ENCODE results near the gene SMCO1.
A peak's percentile ranks its signal among the peaks of the same experiment; 100 is the strongest.
"Not testable (repeated sequence)": the region's sequence is repeated elsewhere in the genome, so short reads cannot be mapped to it uniquely, and the experiment has no call there.

SMCO1 gene

DNA sequence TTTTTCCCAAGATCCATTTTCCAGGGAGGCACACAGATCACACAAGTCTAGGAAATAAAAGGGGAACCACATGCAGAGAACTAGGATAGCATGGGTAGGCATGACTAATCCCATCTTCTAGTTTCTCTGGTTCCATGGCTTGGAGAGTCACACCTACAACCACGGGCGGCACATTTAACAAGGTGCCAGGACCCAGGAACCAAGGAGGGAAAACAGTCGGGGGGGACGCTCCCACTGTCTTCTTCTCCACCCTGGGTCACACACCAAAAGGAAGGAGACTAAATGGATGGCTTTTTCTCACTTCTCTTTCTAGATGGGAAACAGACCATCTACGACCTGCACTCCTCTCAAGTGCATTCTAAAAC is 4.6 kb upstream of the SMCO1 start:
- DNase-seq, result no peak

DNA sequence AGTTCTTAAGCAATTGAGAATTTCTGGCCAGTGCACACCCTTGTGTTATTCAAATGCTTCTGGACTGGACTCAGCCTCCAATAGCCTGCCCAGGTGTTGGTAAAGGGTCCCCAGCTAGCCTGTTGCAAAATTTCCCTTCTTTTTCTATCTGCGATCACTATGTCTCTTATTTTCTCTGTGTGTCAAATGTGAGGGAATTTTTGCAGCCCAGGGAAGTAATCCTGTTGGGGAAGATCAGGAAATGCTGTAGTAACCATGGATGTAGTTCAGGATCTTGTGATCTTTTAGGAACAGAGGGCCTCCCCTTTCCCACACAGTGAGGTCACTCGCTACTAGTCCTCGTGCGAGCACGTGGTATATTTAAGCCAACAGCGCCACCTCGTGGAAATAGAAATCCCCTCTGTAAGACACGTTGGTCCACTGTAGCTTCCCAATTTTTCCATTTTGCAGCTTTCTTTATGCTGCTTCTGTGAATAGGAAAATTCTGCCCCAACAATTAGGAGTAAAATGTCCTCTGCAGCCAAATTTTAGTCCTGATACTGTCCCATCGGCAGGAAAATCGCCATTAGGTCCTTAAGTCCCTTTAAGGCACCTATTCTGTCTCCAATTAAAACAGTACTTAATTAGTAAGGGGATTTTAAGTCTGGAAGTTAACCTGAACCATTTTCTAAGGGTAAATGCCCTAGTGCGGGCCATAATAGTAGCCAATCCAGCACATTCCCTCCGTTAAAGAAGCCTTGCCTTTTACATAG is 4.0 kb upstream of the SMCO1 start:
- DNase-seq, result peak; percentile 44

DNA sequence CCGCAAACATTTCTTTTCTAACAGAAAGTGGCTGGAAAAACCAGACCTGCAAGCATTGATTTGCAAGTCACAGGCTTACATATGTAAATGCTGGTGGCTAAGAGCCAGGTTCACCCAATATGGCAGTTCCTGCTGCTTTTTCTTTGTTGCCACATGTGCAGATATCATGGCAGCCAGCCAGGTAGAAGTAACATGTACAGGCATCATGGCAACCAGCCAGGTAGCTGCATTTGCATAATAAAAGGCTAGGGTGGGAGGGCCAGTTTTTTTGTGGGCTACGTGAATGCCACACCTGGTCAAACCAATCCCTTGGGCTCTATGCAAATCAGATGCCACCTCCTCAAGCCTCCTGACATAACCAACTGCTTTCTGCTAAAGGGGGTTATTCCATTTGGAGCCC is 2.8 kb upstream of the SMCO1 start:
- DNase-seq, result peak; percentile 92

DNA sequence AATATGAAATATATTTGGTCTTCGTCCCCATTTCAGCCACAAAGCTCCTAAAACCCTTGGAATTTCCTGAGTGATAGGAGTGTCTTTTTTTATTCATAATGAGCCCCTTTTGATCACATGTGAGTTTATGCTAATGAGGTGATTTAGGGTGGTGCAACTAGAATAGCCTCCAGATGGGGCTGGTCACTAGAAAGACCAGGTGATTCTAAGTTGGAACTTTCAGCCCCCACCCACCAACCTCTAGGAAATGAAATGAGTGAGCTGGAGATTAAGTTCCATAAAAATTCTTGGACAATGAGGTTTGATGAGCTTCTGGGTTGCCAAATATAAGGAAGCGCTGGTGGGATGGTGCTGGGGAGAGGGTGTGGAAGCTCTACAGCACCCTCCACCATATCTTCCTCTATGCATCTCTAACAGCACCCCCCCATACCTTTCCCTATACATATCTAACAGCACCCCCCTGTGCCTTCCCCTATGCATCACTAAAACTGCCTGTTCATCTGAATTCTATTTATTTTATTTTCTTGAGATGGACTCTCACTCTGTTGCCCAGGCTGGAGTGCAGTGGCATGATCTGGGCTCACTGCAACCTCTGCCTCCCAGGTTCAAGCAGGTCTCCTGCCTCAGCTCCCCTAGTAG is 2.1 kb upstream of the SMCO1 start:
- no peak for DNase-seq

DNA sequence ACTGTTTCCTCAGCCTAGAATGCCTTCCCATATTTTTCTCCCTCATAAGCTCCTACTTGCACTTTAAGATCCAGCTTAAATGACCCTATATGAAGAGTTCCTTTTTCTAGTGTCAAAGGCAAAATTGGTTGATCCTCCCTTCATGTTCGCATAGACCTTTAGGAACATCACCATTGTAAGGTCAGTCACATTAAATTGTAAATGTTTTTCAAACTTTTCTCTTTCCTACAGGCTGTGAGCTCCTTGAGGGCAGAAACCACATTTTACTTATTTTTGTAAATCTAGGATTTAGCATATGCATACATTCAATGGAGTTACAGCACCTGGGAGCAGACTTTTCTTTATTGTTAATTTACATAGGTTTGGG is 813 bp downstream of the SMCO1 start:
- DNase-seq, result no peak

DNA sequence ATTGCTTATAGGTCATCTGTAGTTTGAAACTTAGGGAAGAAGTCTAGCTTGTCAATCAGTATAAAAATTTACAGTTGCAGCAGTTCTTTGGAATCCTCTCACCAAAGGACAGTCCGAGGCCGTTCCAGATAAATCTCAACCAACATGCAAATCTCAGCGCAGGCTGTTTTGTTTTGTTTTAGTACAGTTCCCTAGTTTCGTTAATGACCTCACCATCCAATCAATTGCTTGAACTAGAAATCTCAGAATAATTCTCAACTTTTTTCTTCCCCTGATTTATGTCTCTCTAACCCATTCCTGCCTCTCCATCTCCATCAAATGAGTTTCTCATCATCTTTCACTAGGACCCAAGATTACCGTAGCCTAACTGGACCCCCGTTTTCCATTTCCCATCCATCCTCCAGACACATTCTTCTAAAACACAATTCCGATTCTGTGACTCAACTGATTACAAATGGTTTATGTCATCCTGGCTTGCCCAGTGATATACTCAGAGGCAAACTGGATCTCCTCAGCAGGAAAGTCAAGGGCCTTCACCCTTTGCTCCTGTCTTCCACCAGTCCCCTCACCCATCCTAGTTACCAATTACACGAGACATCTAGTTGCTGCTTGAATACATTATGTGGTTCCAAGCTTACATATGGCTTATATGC is 1.3 kb downstream of the SMCO1 start:
- DNase-seq, result no peak

DNA sequence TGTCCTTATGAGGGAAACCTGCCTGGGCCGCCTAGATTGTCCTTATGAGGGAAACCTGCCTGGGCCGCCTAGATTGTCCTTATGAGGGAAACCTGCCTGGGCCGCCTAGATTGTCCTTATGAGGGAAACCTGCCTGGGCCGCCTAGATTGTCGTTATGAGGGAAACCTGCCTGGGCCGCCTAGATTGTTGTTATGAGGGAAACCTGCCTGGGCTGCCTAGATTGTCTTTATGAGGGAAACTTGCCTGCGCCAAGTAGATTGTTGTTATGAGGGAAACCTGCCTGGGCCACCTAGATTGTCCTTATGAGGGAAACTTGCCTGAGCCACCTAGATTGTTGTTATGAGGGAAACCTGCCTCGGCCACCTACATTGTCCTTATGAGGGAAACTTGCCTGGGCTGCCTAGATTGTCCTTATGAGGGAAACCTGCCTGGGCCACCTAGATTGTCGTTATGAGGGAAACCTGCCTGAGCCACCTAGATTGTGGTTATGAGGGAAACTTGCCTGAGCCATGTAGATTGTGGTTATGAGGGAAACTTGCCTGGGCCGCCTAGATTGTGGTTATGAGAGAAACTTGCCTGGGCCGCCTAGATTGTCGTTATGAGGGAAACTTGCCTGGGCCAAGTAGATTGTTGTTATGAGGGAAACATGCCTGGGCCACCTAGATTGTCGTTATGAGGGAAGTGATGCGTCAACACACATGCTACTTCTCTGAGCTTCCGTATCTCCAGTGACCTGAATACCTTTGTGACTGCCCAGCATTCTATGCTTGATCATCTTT is 3.3 kb downstream of the SMCO1 start:
- not testable (repeated sequence) for DNase-seq

DNA sequence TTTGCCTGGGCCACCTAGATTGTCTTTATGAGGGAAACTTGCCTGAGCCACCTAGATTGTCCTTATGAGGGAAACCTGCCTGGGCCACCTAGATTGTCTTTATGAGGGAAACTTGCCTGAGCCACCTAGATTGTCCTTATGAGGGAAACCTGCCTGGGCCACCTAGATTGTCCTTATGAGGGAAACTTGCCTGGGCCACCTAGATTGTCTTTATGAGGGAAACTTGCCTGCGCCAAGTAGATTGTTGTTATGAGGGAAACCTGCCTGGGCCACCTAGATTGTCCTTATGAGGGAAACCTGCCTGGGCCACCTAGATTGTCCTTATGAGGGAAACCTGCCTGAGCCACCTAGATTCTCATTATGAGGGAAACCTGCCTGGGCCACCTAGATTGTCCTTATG is 4.0 kb downstream of the SMCO1 start:
- DNase-seq, result not testable (repeated sequence)

DNA sequence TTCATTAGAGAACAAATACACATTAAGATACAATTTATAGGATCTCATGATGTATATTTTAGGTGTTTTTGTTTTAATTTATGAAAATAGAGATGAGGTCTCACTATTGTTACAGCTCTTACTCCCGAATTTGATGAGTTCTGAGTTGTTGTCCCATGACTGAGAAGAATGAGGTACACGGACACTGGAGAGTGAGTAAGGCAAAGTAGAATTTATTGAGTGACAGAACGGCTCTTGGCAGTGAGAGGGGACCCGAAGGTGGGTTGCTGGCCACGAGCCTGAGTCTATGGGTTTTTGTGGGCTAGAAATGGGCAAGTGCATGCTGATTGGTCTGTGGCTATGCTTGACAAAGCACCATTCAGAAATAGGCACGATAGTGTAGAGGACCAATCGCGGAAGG is 8.5 kb downstream of the SMCO1 start:
- no peak for DNase-seq

DNA sequence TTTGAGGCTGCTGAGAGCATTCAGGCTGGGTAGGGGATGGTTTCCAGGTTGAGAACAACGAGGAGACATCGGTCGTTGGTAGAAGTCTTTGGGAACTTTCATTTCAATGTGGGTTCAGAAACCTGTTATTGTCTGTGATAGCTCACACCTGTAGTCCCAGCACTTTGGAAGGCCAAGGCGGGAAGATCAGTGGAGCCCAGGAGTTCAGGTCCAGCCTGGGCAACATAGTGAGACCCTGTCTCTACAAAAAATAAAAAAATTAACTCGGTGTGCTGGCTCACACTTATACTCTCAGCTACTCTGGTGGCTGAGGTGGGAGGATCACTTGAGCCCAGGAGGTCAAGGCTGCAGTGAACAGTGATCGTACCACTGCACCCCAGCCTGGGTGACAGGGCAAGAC is 10.6 kb downstream of the SMCO1 start:
- no peak for DNase-seq

DNA sequence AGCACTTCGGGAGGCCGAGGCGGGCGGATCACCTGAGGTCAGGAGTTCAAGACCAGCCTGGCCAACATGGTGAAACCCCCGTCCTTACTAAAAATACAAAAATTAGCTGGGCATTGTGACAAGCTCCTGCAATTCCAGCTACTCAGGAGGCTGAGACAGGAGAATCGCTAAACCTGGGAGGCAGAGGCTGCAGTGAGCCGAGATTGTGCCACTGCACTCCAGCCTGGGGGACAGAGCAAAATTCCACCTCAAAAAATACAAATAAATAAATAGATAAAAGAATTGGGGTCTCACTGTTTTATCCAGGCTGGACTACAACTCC is 11.1 kb downstream of the SMCO1 start:
- DNase-seq, result not testable (repeated sequence)

DNA sequence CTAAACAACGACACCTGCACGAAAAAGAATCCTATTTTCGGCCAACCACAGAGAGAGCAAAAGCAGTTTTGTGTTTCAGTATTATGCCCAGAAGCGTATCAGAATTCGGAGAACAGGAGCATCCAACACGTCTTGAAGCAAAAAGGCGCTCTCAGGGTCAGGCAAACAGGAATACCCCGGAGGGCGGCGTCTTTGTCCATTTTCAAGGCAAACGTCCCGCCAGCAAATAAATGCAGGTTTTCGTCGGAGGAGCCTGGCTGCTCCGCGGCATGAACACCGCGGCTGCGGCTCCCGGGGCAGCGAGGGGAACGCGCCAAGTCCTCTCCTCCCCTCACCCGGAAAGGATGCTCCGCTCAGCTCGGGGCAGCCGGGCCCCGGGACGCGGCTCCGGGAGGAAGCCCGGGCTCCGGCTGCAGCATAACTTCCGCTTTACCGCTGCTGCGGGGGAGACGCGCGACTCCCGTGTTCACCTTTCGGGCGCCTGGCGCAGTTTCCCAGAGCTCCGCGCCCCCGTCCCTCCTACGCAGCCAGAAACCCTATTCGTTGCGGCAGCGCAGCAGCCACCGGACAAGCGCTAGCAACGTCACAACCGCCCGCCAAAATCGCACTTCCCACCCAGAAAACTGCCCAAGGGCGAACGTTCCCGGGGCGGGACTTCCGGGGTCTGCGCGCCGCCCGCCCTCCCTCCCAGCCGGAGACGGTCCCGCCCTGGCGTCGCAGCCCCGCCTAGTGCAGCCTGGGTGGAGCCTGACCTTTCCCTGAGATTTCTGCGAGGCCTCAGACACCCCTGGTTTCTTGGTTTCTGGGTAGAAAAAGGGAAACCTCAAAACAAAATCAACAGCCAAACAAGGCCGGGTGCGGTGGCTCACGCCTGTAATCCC is 11.7 kb downstream of the SMCO1 start, which contains the start of gene RNF168:
Gene RNF168, minus strand, starts transcription at position 573 of the 881 bp plus-strand sequence. CDS start 595 bp downstream, outside the sequence.
- DNase-seq, result peak; percentile 96

DNA sequence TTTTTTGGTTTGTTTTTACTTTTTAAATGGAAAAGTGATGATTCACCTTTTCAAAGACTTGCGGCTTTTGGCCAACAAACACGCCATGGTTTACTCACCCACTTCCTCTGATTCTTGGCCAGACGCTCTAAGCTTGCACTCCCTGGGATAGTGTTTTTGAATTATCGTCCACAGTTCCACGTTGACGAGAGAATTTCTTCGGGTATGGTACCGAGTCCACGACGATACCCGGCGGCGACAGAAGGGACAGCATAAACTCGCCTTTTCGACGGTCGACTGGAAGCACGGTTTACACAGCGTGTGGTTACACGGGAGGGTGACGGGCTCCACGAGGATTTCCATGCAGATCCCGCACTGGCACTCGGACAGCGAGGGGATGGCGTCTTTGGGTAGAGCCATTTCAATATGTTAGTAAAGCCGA is 12.4 kb downstream of the SMCO1 start:
- no peak for DNase-seq

DNA sequence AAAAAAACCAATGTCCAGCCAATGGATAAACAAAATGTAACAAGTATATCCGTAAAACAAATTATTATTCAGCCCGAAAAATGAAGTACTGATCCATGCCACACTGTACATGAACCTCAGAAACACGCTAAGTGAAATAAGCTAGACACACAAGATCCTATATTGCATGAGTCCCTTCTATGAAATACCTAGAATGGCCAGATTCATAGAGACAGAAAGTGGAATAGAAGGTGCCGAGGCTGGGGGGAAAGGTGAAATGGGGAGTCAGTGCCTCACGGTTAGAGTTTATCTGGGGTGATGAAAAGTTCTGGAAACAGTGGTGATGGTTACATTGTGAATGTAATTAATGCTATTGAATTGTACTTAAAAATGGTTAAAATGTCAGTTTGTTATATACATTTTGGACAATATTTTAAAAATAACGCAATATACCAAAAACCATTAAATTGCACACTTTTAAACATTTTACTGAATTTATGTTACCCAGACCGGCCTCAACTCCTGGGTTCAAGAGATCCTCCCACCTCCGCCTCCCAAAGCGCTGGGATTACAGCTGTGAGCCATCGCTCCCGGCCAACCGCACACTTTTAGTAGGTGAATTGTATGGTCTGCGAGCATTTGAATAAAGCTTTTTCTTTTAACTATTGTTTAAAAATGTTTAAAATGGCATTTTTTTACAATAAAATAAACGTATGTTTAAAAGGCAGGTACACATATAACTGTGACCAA is 13.7 kb downstream of the SMCO1 start:
- DNase-seq, result no peak

DNA sequence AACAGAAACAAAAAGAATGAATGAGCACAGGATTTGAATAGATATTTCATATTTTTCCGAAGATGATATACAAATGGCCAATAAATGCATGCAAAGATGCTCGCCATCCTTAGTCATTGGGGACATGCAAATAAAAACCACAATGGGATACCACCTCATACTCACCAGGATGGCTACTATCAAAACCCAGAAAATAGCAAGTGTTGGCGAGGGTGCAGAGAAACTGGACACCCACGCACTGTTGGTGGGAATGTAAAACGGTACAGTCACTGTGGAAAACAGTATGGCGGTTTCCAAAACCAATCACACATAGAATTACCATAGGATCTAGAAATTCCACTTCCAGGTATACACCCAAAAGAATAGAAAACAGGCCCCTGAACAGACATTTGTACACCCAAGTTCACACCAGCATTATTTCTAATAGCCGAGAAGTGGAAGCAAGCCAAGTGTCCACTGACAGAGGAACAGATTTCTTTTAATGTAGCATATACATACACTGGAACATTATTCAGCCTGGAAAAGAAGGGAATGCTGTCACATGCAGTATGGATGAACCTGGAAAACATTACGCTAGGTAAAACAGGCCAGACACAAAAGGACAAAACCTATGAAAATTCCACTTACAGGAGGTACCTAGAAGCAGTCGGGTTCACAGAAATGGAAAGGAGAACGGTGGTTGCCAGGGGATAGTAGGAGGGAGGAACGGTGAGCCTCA is 15.2 kb downstream of the SMCO1 start:
- no peak for DNase-seq

DNA sequence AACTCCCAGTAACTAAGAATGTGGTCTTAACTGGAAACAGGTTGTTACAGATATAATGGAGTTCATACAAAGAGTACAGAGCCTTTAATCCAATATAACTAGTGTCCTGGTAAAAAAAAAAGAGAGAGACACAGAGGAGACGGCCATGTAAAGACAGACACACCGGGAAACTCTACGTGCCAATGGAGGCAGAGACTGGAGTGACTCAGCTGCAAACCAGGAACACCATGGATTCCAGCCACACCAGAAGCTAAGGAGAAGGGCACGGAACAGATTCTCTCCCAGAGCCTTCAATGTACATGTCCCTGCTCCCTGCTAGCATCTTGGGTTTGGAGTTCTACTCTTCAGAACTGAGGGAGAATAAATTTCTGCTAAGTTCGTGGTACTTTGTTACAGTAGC is 16.1 kb downstream of the SMCO1 start:
- DNase-seq, result no peak

DNA sequence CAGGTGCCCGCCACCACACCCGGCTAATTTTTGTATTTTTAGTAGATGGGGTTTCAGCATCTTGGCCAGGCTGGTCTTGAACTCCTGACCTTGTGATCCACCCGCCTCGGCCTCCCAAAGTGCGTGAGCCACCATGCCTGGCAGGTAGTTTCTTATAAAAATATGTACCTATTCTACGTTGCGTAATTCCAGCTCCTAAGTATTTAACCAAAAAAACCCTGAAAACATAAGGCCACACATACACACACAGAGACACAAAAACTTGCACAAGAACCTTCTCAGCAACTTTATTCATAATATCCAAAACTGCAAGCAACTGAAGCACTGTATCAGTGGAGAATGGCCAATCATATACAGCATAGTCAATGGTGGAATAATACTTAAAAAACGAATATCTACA is 16.8 kb downstream of the SMCO1 start:
- no peak for DNase-seq

DNA sequence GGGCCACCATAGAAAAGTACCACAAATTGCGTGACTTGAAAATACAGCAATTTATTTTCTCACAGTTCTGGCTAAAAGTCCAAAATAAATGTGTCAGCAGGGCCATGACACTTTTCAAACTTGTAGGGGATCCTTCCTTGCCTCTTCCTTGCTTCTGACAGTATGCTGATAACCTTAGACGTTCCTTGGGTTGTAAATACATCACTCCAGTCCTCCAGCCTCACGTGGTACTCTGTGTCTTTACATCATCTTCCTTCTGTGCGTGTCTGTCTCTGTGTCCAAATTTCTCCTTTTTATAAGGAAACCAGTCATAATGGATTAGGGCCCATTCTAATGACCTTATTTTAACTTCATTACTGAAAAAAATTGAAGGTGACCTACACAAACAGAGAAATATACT is 19.0 kb downstream of the SMCO1 start:
- DNase-seq, result no peak

DNA sequence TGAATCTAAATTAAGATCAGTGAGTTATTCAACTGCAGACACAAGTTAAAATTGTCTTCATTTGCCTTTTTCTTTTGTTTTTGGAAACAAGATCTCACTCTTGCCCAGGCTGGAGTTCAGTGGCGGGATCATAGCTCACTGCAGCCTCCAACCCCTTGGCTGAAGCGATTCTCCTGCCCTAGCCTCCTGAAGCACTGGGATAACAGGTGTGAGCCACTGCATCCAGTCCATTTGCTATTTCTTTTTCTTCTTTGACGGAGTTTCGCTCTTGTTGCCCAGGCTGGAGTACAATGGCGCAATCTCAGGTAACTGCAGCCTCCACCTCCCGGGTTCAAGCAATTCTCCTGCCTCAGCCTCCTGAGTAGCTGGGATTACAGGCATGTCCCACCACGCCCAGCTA is 21.9 kb downstream of the SMCO1 start:
- no peak for DNase-seq

DNA sequence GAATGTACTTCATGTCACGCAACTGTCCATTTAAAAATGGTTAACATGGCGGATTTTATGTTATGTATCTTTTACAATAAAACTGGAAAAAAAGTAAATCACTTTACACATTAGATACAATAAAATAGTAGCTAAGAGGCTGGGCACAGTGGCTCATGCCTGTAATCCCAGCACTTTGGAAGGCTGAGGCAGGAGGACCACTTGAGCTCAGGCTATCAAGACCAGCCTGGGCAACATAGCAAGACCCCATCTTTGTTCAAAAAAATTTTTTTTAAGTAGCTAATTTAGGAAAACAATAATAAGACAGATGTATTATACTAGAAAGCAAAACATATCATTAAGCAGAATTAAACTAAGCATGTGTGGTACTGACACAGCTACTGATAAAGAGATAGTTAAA is 23.1 kb downstream of the SMCO1 start:
- no peak for DNase-seq

DNA sequence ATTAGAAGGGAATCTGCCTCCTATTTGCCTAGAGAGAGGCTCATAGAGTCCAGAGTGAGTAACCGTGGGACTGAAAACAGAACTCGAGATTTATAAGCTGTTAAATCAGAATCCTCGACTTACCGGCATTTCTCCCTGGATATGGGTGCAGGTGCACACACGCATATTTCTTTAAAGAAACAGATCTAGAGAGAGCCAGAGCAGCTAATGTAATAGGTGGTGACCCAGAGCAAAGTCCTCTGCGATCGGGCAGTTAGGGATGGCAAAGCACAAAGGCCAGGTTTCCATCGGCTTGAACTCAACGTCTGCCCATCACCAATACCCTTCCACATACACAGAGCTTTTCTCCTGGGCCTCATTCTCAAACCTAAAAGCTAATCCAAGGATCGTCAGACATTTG is 25.4 kb downstream of the SMCO1 start:
- no peak for DNase-seq
